ENCODE results near the gene KASH5.

The KASH5 gene

GRCh38 chr19:49387936-49388372 lies at the start of gene KASH5:
Gene KASH5 (plus strand): TSS chr19:49388249. CDS start chr19:49390884, 2,635 bp downstream.
- Histone ChIP-seq H3K4me1 (ENCODE audit: control insufficient read depth, insufficient read depth, low read length) (no peaks in the 10 kb centered on the region), H3K9me3 (ENCODE audit: control insufficient read depth, insufficient read depth, low read length) (no peaks in the 10 kb centered on the region), H3K27me3 (ENCODE audit: control insufficient read depth, insufficient read depth, low read length) (no peaks in the 10 kb centered on the region), H3K4me3 (ENCODE audit: low read depth, low read length) (no peak within 1 kb of the TSS), H3K36me3 (ENCODE audit: control insufficient read depth, insufficient read depth, low read length) (no peaks in the 10 kb centered on the region), H3K9ac (ENCODE audit: low read depth, low read length) (no peak within 1 kb of the TSS), H3K27ac (ENCODE audit: low read depth, low read length) (no peak within 1 kb of the TSS)

GRCh38 chr19:49338691-49339300 lies 49.3 kb upstream of the KASH5 start:
- Histone ChIP-seq H3K27ac (ENCODE audit: low read depth, low read length) (peak overlapping the region; percentile 79), H3K36me3 (ENCODE audit: control insufficient read depth, insufficient read depth, low read length) (peaks cover 29% of the 10 kb centered on the region), H3K4me3 (ENCODE audit: low read depth, low read length) (peak overlapping the region; percentile 62), H3K27me3 (ENCODE audit: control insufficient read depth, insufficient read depth, low read length) (peaks cover 22% of the 10 kb centered on the region), H3K4me1 (ENCODE audit: control insufficient read depth, insufficient read depth, low read length) (peaks cover 9% of the 10 kb centered on the region; the same call in 1 of the 2 replicates), H3K9ac (ENCODE audit: low read depth, low read length) (peak overlapping the region; percentile 52; the same call in 1 of the 2 replicates), H3K9me3 (ENCODE audit: control insufficient read depth, insufficient read depth, low read length) (no peaks in the 10 kb centered on the region)

- peaks cover 9% of the 10 kb centered on the region; the same call in 1 of the 2 replicates for H3K4me1 ChIP-seq (ENCODE audit: control insufficient read depth, insufficient read depth, low read length)
- H3K9me3 ChIP-seq (ENCODE audit: control insufficient read depth, insufficient read depth, low read length): no peaks in the 10 kb centered on the region
- H3K27ac ChIP-seq (ENCODE audit: low read depth, low read length): peak overlapping the region; percentile 79
- peaks cover 22% of the 10 kb centered on the region for H3K27me3 ChIP-seq (ENCODE audit: control insufficient read depth, insufficient read depth, low read length)
- peak overlapping the region; percentile 52; the same call in 1 of the 2 replicates for H3K9ac ChIP-seq (ENCODE audit: low read depth, low read length)
- H3K4me3 ChIP-seq (ENCODE audit: low read depth, low read length): peak overlapping the region; percentile 62
- H3K36me3 ChIP-seq (ENCODE audit: control insufficient read depth, insufficient read depth, low read length): peaks cover 36% of the 10 kb centered on the region
These were observed 48.6 kb upstream of the KASH5 start for GRCh38 chr19:49339301-49340068.

- Histone ChIP-seq H3K36me3 (ENCODE audit: control insufficient read depth, insufficient read depth, low read length) (peaks cover 43% of the 10 kb centered on the region), H3K27me3 (ENCODE audit: control insufficient read depth, insufficient read depth, low read length) (peaks cover 17% of the 10 kb centered on the region), H3K4me1 (ENCODE audit: control insufficient read depth, insufficient read depth, low read length) (peaks cover 9% of the 10 kb centered on the region; the same call in 1 of the 2 replicates), H3K9me3 (ENCODE audit: control insufficient read depth, insufficient read depth, low read length) (no peaks in the 10 kb centered on the region), H3K4me3 (ENCODE audit: low read depth, low read length) (peak overlapping the region; percentile 26; the same call in 1 of the 2 replicates), H3K27ac (ENCODE audit: low read depth, low read length) (peak overlapping the region; percentile 79), H3K9ac (ENCODE audit: low read depth, low read length) (no peak overlapping the region)
These were observed 47.8 kb upstream of the KASH5 start for GRCh38 chr19:49340069-49340864.

- no peak overlapping the region for H3K4me3 ChIP-seq (ENCODE audit: low read depth, low read length)
- no peak overlapping the region for H3K27ac ChIP-seq (ENCODE audit: low read depth, low read length)
- no peak overlapping the region for H3K9ac ChIP-seq (ENCODE audit: low read depth, low read length)
- H3K9me3 ChIP-seq (ENCODE audit: control insufficient read depth, insufficient read depth, low read length): no peaks in the 10 kb centered on the region
- H3K36me3 ChIP-seq (ENCODE audit: control insufficient read depth, insufficient read depth, low read length): peaks cover 50% of the 10 kb centered on the region
- H3K27me3 ChIP-seq (ENCODE audit: control insufficient read depth, insufficient read depth, low read length): peaks cover 17% of the 10 kb centered on the region
- peaks cover 9% of the 10 kb centered on the region; the same call in 1 of the 2 replicates for H3K4me1 ChIP-seq (ENCODE audit: control insufficient read depth, insufficient read depth, low read length)
These were observed 47.0 kb upstream of the KASH5 start for GRCh38 chr19:49340865-49341718.

- Histone ChIP-seq H3K36me3 (ENCODE audit: control insufficient read depth, insufficient read depth, low read length) (peaks cover 62% of the 10 kb centered on the region), H3K9me3 (ENCODE audit: control insufficient read depth, insufficient read depth, low read length) (no peaks in the 10 kb centered on the region), H3K27me3 (ENCODE audit: control insufficient read depth, insufficient read depth, low read length) (peaks cover 12% of the 10 kb centered on the region), H3K4me1 (ENCODE audit: control insufficient read depth, insufficient read depth, low read length) (peaks cover 9% of the 10 kb centered on the region; the same call in 1 of the 2 replicates), H3K4me3 (ENCODE audit: low read depth, low read length) (no peak overlapping the region), H3K9ac (ENCODE audit: low read depth, low read length) (no peak overlapping the region), H3K27ac (ENCODE audit: low read depth, low read length) (no peak overlapping the region)
These were observed 45.7 kb upstream of the KASH5 start for GRCh38 chr19:49342291-49342721.

- Histone ChIP-seq H3K9me3 (ENCODE audit: control insufficient read depth, insufficient read depth, low read length) (no peaks in the 10 kb centered on the region), H3K9ac (ENCODE audit: low read depth, low read length) (no peak overlapping the region), H3K4me3 (ENCODE audit: low read depth, low read length) (no peak overlapping the region), H3K27me3 (ENCODE audit: control insufficient read depth, insufficient read depth, low read length) (peaks cover 5% of the 10 kb centered on the region; the same call in 1 of the 2 replicates), H3K4me1 (ENCODE audit: control insufficient read depth, insufficient read depth, low read length) (peaks cover 9% of the 10 kb centered on the region; the same call in 1 of the 2 replicates), H3K27ac (ENCODE audit: low read depth, low read length) (no peak overlapping the region), H3K36me3 (ENCODE audit: control insufficient read depth, insufficient read depth, low read length) (peaks cover 70% of the 10 kb centered on the region)
These were observed 44.9 kb upstream of the KASH5 start for GRCh38 chr19:49343123-49343522.

GRCh38 chr19:49344505-49345423 lies 43.3 kb upstream of the KASH5 start:
- peaks cover 84% of the 10 kb centered on the region for H3K36me3 ChIP-seq (ENCODE audit: control insufficient read depth, insufficient read depth, low read length)
- H3K4me1 ChIP-seq (ENCODE audit: control insufficient read depth, insufficient read depth, low read length): peaks cover 3% of the 10 kb centered on the region; the same call in 1 of the 2 replicates
- no peaks in the 10 kb centered on the region for H3K27me3 ChIP-seq (ENCODE audit: control insufficient read depth, insufficient read depth, low read length)

GRCh38 chr19:49347191-49347590 lies 40.9 kb upstream of the KASH5 start:
- no peaks in the 10 kb centered on the region for H3K9me3 ChIP-seq (ENCODE audit: control insufficient read depth, insufficient read depth, low read length)
- no peak overlapping the region for H3K9ac ChIP-seq (ENCODE audit: low read depth, low read length)
- H3K27me3 ChIP-seq (ENCODE audit: control insufficient read depth, insufficient read depth, low read length): no peaks in the 10 kb centered on the region
- H3K27ac ChIP-seq (ENCODE audit: low read depth, low read length): no peak overlapping the region
- H3K4me1 ChIP-seq (ENCODE audit: control insufficient read depth, insufficient read depth, low read length): no peaks in the 10 kb centered on the region
- H3K4me3 ChIP-seq (ENCODE audit: low read depth, low read length): no peak overlapping the region
- H3K36me3 ChIP-seq (ENCODE audit: control insufficient read depth, insufficient read depth, low read length): peaks cover 91% of the 10 kb centered on the region

More at GRCh38 chr19:49344505-49345423, 43.3 kb upstream of the KASH5 start:
- H3K9ac ChIP-seq (ENCODE audit: low read depth, low read length): no peak overlapping the region
- no peak overlapping the region for H3K4me3 ChIP-seq (ENCODE audit: low read depth, low read length)
- no peak overlapping the region for H3K27ac ChIP-seq (ENCODE audit: low read depth, low read length)
- H3K9me3 ChIP-seq (ENCODE audit: control insufficient read depth, insufficient read depth, low read length): no peaks in the 10 kb centered on the region
